ENCODE results near the gene DHPS. TPM values are rescaled to one million over a fixed set of nuclear protein-coding genes. Genes with fewer than 3 reads are reported as not detected.
"Not testable (repeated sequence)": the region's sequence is repeated elsewhere in the genome, so short reads cannot be mapped to it uniquely, and the experiment has no call there.

Gene DHPS
- total RNA-seq, 1 experiment from 2014 or later, result 70.6 TPM

- in situ Hi-C loops (cut with HindIII; ENCODE audit: low sequenced_read_pairs); DNase-seq (ENCODE audit: low spot score): not testable (repeated sequence)
Observed at GRCh38 chr19:12678039-12678438, 3.6 kb downstream of the DHPS start.

GRCh38 chr19:12676928-12677327, 4.8 kb downstream of the DHPS start:
- no peak for DNase-seq (ENCODE audit: low spot score)
- in situ Hi-C loops (cut with HindIII; ENCODE audit: low sequenced_read_pairs), result no loop called here

- in situ Hi-C loops (cut with HindIII; ENCODE audit: low sequenced_read_pairs), result no loop called here
- DNase-seq (ENCODE audit: low spot score), result peak; percentile 77
Observed at GRCh38 chr19:12676384-12676792, 5.3 kb downstream of the DHPS start.

- no peak for DNase-seq (ENCODE audit: low spot score)
- in situ Hi-C loops (cut with HindIII; ENCODE audit: low sequenced_read_pairs), result no loop called here
Observed at GRCh38 chr19:12675940-12676339, 5.7 kb downstream of the DHPS start.

GRCh38 chr19:12675399-12675798, 6.3 kb downstream of the DHPS start:
- DNase-seq (ENCODE audit: low spot score), result no peak
- in situ Hi-C loops (cut with HindIII; ENCODE audit: low sequenced_read_pairs), result no loop called here

GRCh38 chr19:12672744-12673143, 8.9 kb downstream of the DHPS start:
- in situ Hi-C loops (cut with HindIII; ENCODE audit: low sequenced_read_pairs), result no loop called here
- DNase-seq (ENCODE audit: low spot score), result no peak

GRCh38 chr19:12670159-12670928, 11.3 kb downstream of the DHPS start:
- in situ Hi-C loops (cut with HindIII; ENCODE audit: low sequenced_read_pairs), result no loop called here
- DNase-seq (ENCODE audit: low spot score), result no peak

GRCh38 chr19:12669270-12670158, 12.2 kb downstream of the DHPS start:
- in situ Hi-C loops (cut with HindIII; ENCODE audit: low sequenced_read_pairs), result no loop called here
- DNase-seq (ENCODE audit: low spot score), result peak; percentile 88

- peak; percentile 48 for DNase-seq (ENCODE audit: low spot score)
- in situ Hi-C loops (cut with HindIII; ENCODE audit: low sequenced_read_pairs), result no loop called here
Observed at GRCh38 chr19:12668932-12669269, 12.8 kb downstream of the DHPS start.

GRCh38 chr19:12668346-12668745, 13.3 kb downstream of the DHPS start:
- in situ Hi-C loops (cut with HindIII; ENCODE audit: low sequenced_read_pairs), result no loop called here

GRCh38 chr19:12667731-12668302, 13.9 kb downstream of the DHPS start:
- in situ Hi-C loops (cut with HindIII; ENCODE audit: low sequenced_read_pairs), result no loop called here

More at GRCh38 chr19:12668346-12668745, 13.3 kb downstream of the DHPS start:
- no peak for DNase-seq (ENCODE audit: low spot score)

GRCh38 chr19:12666265-12667048, 15.2 kb downstream of the DHPS start, which contains the start of the genes MAN2B1 and WDR83:
TSS of gene MAN2B1 (minus strand) at chr19:12666742. CDS start at chr19:12666701, 41 bp downstream.
TSS of gene WDR83 (plus strand) at chr19:12666807. CDS start at chr19:12669791, 2,984 bp downstream.
- in situ Hi-C loops (cut with HindIII; ENCODE audit: low sequenced_read_pairs), result no loop called here
- peak; percentile 79 for DNase-seq (ENCODE audit: low spot score)

More at GRCh38 chr19:12667731-12668302, 13.9 kb downstream of the DHPS start:
- no peak for DNase-seq (ENCODE audit: low spot score)

- DNase-seq (ENCODE audit: low spot score), result no peak
- in situ Hi-C loops (cut with HindIII; ENCODE audit: low sequenced_read_pairs), result no loop called here
Observed at GRCh38 chr19:12665671-12666264, 15.9 kb downstream of the DHPS start.

- in situ Hi-C loops (cut with HindIII; ENCODE audit: low sequenced_read_pairs), result no loop called here
Observed at GRCh38 chr19:12665281-12665573, 16.5 kb downstream of the DHPS start.

GRCh38 chr19:12664406-12665280, 17.0 kb downstream of the DHPS start:
- in situ Hi-C loops (cut with HindIII; ENCODE audit: low sequenced_read_pairs), result no loop called here
- no peak for DNase-seq (ENCODE audit: low spot score)

More at GRCh38 chr19:12665281-12665573, 16.5 kb downstream of the DHPS start:
- no peak for DNase-seq (ENCODE audit: low spot score)

GRCh38 chr19:12660980-12661379, 20.7 kb downstream of the DHPS start:
- in situ Hi-C loops (cut with HindIII; ENCODE audit: low sequenced_read_pairs), result no loop called here
- no peak for DNase-seq (ENCODE audit: low spot score)

GRCh38 chr19:12657966-12658365, 23.7 kb downstream of the DHPS start:
- in situ Hi-C loops (cut with HindIII; ENCODE audit: low sequenced_read_pairs), result no loop called here

More at GRCh38 chr19:12657966-12658365, 23.7 kb downstream of the DHPS start:
- DNase-seq (ENCODE audit: low spot score), result no peak
